HepG2 (cell line): Measurements from ENCODE around the gene BACH2. TPM values are rescaled to one million over a fixed set of nuclear protein-coding genes. Genes with fewer than 3 reads are reported as not detected.

Source experiments
- ATF7-NPFF ChIP-seq: sonication (generic); formaldehyde crosslinking; IDR thresholded peaks from 2 replicates; pipeline ENCODE4 v1.8.1; 2023; ENCODE audit warnings: mild to moderate bottlenecking, low read depth, missing genetic modification reagents, moderate library complexity
- CCDC6 ChIP-seq: sonication (generic); formaldehyde crosslinking; IDR thresholded peaks from 2 replicates; pipeline ENCODE4 v1.8.1; 2022; ENCODE audit warnings: mild to moderate bottlenecking, missing genetic modification reagents, moderate library complexity
- HIVEP1 ChIP-seq: sonication (generic); formaldehyde crosslinking; IDR thresholded peaks from 2 replicates; pipeline ENCODE4 v1.4.0; 2020; ENCODE audit warnings: mild to moderate bottlenecking, missing genetic modification reagents
- POLR2AphosphoS5 ChIP-seq: IDR thresholded peaks from 2 replicates; pipeline ENCODE4 v1.6.1; 2012; ENCODE audit warnings: low read depth, low read length
- SP140L ChIP-seq: sonication (generic); formaldehyde crosslinking; IDR thresholded peaks from 2 replicates; pipeline ENCODE4 v1.4.0; 2020; ENCODE audit warnings: missing genetic modification reagents, borderline replicate concordance
- ZNF124 ChIP-seq: sonication (generic); formaldehyde crosslinking; IDR thresholded peaks from 2 replicates; pipeline ENCODE4 v1.4.0; 2020; ENCODE audit warnings: missing genetic modification reagents
- ZNF225 ChIP-seq: sonication (generic); formaldehyde crosslinking; IDR thresholded peaks from 2 replicates; pipeline ENCODE4 v1.4.0; 2020; ENCODE audit warnings: mild to moderate bottlenecking, missing genetic modification reagents
- ZNF329 ChIP-seq: sonication (generic); formaldehyde crosslinking; IDR thresholded peaks from 2 replicates; pipeline ENCODE4 v1.9.0; 2021; ENCODE audit warnings: low read depth, mild to moderate bottlenecking, missing genetic modification reagents
- ZNF335 ChIP-seq: sonication (generic); formaldehyde crosslinking; IDR thresholded peaks from 2 replicates; pipeline ENCODE4 v1.4.0; 2020; ENCODE audit warnings: missing genetic modification reagents
- ZNF550 ChIP-seq: sonication (generic); formaldehyde crosslinking; IDR thresholded peaks from 2 replicates; pipeline ENCODE4 v1.4.0; 2020; ENCODE audit warnings: mild to moderate bottlenecking, missing genetic modification reagents, borderline replicate concordance
- ZNF552 ChIP-seq: sonication (generic); formaldehyde crosslinking; IDR thresholded peaks from 2 replicates; pipeline ENCODE4 v1.9.0; 2022; ENCODE audit warnings: missing genetic modification reagents, mild to moderate bottlenecking, borderline replicate concordance
- ZNF558 ChIP-seq: sonication (generic); formaldehyde crosslinking; IDR thresholded peaks from 2 replicates; pipeline ENCODE4 v1.9.0; 2022; ENCODE audit warnings: mild to moderate bottlenecking, missing genetic modification reagents, borderline replicate concordance
- ZSCAN20 ChIP-seq: sonication (generic); formaldehyde crosslinking; IDR thresholded peaks from 2 replicates; pipeline ENCODE4 v1.4.0; 2020; ENCODE audit warnings: missing genetic modification reagents, mild to moderate bottlenecking, borderline replicate concordance
- polyA plus RNA-seq, 8 experiments: library from polyadenylated mRNA; depleted of rRNA in 3 of 8; stranded (reverse) in 7 of 8; unstranded in 1 of 8; fragments of >200 nt; fragmentation: Illumina TruSeq in 4 of 8; extraction: Trizol in 4 of 8; gene quantifications; 2 replicates each; pipeline versions ENCODE4 v1.2.1 to v1.2.3, GENCODE V29; 2011 to 2016; ENCODE audit warnings: low read depth in 4 of 8, missing spikeins in 1 of 8, mixed read lengths in 1 of 8; ENCODE audit not compliant: insufficient read depth in 1 of 8
- total RNA-seq, 5 experiments: library from RNA; depleted of rRNA; stranded (reverse); fragments of >200 nt; fragmentation: Illumina TruSeq; extraction: Trizol; gene quantifications; 2 replicates each; pipeline ENCODE4 v1.2.3, GENCODE V29; 2016; ENCODE audit warnings: low read depth in 1 of 5
- TF ChIP-seq, protein P1 (sequence below): sonication (generic); formaldehyde crosslinking; IDR thresholded peaks from 2 replicates; pipeline ENCODE4 v1.4.0; 2020; ENCODE audit warnings: missing genetic modification reagents
- TF ChIP-seq, protein P2 (sequence below): sonication (generic); formaldehyde crosslinking; IDR thresholded peaks from 2 replicates; pipeline ENCODE4; 2020; ENCODE audit warnings: missing genetic modification reagents, mild to moderate bottlenecking, borderline replicate concordance
- TF ChIP-seq, protein P3 (sequence below): sonication (generic); formaldehyde crosslinking; IDR thresholded peaks from 2 replicates; pipeline ENCODE4 v1.9.0; 2021; ENCODE audit warnings: missing genetic modification reagents, mild to moderate bottlenecking, borderline replicate concordance
- TF ChIP-seq, protein P4 (sequence below): IDR thresholded peaks from 2 replicates; pipeline ENCODE4 v1.6.1; 2012; ENCODE audit warnings: low read depth, low read length, improper control_type of control experiment
- TF ChIP-seq, protein P5 (sequence below): IDR thresholded peaks from 2 replicates; pipeline ENCODE4 v1.6.1; 2016; ENCODE audit warnings: mild to moderate bottlenecking, missing biosample characterization, missing genetic modification reagents

Gene BACH2
- total and polyA plus RNA-seq, 2 of the 13 experiments (the other 11 are each of a cell fraction or from before 2014, with no cell fraction given), result 0.01 TPM; not detected in 1

DNA sequence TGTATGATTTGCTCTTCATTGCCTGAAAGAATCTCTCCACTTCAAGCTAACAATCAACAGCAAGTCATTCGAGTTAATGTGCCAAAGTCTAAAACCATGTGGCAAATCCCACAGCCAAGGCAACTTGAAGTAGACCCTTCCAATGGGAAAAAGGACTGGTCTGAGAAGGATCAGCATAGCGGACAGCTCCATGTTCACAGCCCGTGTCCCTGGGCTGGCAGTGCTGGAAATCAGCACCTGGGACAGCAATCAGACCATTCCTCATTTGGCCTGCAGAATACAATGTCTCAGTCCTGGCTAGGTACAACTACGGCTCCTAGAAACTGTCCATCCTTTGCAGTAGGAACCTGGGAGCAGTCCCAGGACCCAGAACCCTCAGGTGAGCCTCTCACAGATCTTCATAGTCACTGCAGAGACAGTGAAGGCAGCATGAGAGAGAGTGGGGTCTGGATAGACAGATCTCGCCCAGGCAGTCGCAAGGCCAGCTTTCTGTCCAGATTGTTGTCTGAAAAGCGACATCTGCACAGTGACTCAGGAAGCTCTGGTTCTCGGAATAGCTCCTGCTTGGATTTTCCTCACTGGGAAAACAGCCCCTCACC, 401.3 kb downstream of the BACH2 start (continued):
- TF ChIP-seq HIVEP1 (CRISPR knock-in tag), result no peak
- TF ChIP-seq, protein P1, sequence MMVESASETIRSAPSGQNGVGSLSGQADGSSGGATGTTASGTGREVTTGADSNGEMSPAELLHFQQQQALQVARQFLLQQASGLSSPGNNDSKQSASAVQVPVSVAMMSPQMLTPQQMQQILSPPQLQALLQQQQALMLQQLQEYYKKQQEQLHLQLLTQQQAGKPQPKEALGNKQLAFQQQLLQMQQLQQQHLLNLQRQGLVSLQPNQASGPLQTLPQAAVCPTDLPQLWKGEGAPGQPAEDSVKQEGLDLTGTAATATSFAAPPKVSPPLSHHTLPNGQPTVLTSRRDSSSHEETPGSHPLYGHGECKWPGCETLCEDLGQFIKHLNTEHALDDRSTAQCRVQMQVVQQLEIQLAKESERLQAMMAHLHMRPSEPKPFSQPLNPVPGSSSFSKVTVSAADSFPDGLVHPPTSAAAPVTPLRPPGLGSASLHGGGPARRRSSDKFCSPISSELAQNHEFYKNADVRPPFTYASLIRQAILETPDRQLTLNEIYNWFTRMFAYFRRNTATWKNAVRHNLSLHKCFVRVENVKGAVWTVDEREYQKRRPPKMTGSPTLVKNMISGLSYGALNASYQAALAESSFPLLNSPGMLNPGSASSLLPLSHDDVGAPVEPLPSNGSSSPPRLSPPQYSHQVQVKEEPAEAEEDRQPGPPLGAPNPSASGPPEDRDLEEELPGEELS (CRISPR knock-in tag), result no peak
- peak; percentile 40; the same call in 1 of the 2 replicates for TF ChIP-seq ZNF225 (CRISPR knock-in tag)
- peak; percentile 83; the same call in 1 of the 2 replicates for TF ChIP-seq ZNF329 (CRISPR knock-in tag)
- TF ChIP-seq, protein P2, sequence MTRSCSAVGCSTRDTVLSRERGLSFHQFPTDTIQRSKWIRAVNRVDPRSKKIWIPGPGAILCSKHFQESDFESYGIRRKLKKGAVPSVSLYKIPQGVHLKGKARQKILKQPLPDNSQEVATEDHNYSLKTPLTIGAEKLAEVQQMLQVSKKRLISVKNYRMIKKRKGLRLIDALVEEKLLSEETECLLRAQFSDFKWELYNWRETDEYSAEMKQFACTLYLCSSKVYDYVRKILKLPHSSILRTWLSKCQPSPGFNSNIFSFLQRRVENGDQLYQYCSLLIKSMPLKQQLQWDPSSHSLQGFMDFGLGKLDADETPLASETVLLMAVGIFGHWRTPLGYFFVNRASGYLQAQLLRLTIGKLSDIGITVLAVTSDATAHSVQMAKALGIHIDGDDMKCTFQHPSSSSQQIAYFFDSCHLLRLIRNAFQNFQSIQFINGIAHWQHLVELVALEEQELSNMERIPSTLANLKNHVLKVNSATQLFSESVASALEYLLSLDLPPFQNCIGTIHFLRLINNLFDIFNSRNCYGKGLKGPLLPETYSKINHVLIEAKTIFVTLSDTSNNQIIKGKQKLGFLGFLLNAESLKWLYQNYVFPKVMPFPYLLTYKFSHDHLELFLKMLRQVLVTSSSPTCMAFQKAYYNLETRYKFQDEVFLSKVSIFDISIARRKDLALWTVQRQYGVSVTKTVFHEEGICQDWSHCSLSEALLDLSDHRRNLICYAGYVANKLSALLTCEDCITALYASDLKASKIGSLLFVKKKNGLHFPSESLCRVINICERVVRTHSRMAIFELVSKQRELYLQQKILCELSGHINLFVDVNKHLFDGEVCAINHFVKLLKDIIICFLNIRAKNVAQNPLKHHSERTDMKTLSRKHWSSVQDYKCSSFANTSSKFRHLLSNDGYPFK (CRISPR knock-in tag), result no peak
- TF ChIP-seq, protein P3, sequence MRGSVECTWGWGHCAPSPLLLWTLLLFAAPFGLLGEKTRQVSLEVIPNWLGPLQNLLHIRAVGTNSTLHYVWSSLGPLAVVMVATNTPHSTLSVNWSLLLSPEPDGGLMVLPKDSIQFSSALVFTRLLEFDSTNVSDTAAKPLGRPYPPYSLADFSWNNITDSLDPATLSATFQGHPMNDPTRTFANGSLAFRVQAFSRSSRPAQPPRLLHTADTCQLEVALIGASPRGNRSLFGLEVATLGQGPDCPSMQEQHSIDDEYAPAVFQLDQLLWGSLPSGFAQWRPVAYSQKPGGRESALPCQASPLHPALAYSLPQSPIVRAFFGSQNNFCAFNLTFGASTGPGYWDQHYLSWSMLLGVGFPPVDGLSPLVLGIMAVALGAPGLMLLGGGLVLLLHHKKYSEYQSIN (CRISPR knock-in tag), result no peak
- no peak for TF ChIP-seq ZNF550 (CRISPR knock-in tag)
- no peak for TF ChIP-seq ZNF552
- TF ChIP-seq ATF7-NPFF, result no peak; the same call in 1 of the 2 replicates
- TF ChIP-seq, protein P4, sequence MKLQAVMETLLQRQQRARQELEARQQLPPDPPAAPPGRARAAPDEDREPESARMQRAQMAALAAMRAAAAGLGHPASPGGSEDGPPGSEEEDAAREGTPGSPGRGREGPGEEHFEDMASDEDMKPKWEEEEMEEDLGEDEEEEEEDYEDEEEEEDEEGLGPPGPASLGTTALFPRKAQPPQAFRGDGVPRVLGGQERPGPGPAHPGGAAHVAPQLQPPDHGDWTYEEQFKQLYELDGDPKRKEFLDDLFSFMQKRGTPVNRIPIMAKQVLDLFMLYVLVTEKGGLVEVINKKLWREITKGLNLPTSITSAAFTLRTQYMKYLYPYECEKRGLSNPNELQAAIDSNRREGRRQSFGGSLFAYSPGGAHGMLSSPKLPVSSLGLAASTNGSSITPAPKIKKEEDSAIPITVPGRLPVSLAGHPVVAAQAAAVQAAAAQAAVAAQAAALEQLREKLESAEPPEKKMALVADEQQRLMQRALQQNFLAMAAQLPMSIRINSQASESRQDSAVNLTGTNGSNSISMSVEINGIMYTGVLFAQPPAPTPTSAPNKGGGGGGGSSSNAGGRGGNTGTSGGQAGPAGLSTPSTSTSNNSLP, result no peak
- TF ChIP-seq, protein P5, sequence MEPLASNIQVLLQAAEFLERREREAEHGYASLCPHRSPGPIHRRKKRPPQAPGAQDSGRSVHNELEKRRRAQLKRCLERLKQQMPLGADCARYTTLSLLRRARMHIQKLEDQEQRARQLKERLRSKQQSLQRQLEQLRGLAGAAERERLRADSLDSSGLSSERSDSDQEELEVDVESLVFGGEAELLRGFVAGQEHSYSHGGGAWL (CRISPR knock-in tag), result peak; percentile 79; the same call in 1 of the 2 replicates
- TF ChIP-seq SP140L (CRISPR knock-in tag), result peak; percentile 95; the same call in 1 of the 2 replicates
- TF ChIP-seq ZNF124 (CRISPR knock-in tag), result peak; percentile 80; the same call in 1 of the 2 replicates
- TF ChIP-seq CCDC6, result 0 out of 2 replicates have a peak, but pooled peaks have one; percentile 51
- peak; percentile 37; the same call in 1 of the 2 replicates for TF ChIP-seq ZNF558
- peak; percentile 88; the same call in 1 of the 2 replicates for TF ChIP-seq ZNF335
- no peak for TF ChIP-seq POLR2AphosphoS5
- TF ChIP-seq ZSCAN20 (CRISPR knock-in tag), result no peak
